Vagina (tissue), 2 donors: Measurements from ENCODE around the gene MLN. TPM values are rescaled to one million over a fixed set of nuclear protein-coding genes. Genes with fewer than 3 reads are reported as not detected.

Experiments used
- DNase-seq, 2 donors: peaks; one replicate each; pipeline ENCODE4 v3.0.0-alpha.2; 2017; ENCODE audit errors: extremely low spot score in 2 of 2
- H3K27ac ChIP-seq: fragments of 200-600 bp; sonication (generic); one replicate; pipeline ENCODE4 v1.5.1; 2019
- H3K27me3 ChIP-seq: fragments of 200-600 bp; sonication (generic); one replicate; pipeline ENCODE4 v1.5.1; 2019
- H3K36me3 ChIP-seq, 2 donors: fragments of 200-600 bp; sonication (generic); one replicate each; pipeline ENCODE4 v1.5.1; 2017 to 2019
- H3K4me1 ChIP-seq: fragments of 200-600 bp; sonication (generic); one replicate; pipeline ENCODE4 v1.5.1; 2019
- H3K4me3 ChIP-seq, 2 donors: fragments of 200-600 bp; sonication (generic); 1 replicate in 1 of 2; 2 replicates in 1 of 2; pipeline ENCODE4 v1.5.1; 2016 to 2019
- H3K9me3 ChIP-seq: fragments of 200-600 bp; sonication (generic); one replicate; pipeline ENCODE4 v1.5.1; 2019
- CTCF ChIP-seq, 3 experiments: fragments of 450-650 bp in 2 of 3; fragments of 200-600 bp in 1 of 3; sonication (generic) in 1 of 3; IDR thresholded peaks; one replicate each; pipeline ENCODE4 v1.5.1; 2017 to 2019; ENCODE audit warnings: antibody characterized with exemption in 3 of 3, mild to moderate bottlenecking in 2 of 3, moderate library complexity in 2 of 3
- POLR2A ChIP-seq, 2 donors: fragments of 450-650 bp; IDR thresholded peaks; one replicate each; pipeline ENCODE4 v1.6.1; 2017; ENCODE audit warnings: antibody characterized with exemption in 2 of 2, mild to moderate bottlenecking in 2 of 2, moderate library complexity in 2 of 2
- POLR2AphosphoS5 ChIP-seq, 2 donors: sonication (generic); formaldehyde crosslinking; IDR thresholded peaks; one replicate each; pipeline ENCODE4 v1.9.0; 2017; ENCODE audit warnings: antibody characterized with exemption in 2 of 2, mild to moderate bottlenecking in 2 of 2, low read depth in 1 of 2; ENCODE audit not compliant: insufficient read depth in 1 of 2
- intact Hi-C: fragments of 100-400 bp; cut with DNase I; formaldehyde crosslinking; loops from one replicate; pipeline ENCODE4 v1.15.1; 2023
- total RNA-seq: library from RNA; depleted of rRNA; stranded (reverse); fragments of >200 nt; gene quantifications from one replicate; pipeline ENCODE4 v1.2.3, GENCODE V29; 2016

The MLN gene
- total RNA-seq, 1 donor from 2014 or later: not detected

- Histone ChIP-seq H3K4me3 (no peak overlapping the region), H3K4me1 (no peaks in the 10 kb centered on the region), H3K27ac (no peak overlapping the region), H3K9me3 (no peaks in the 10 kb centered on the region), H3K27me3 (no peaks in the 10 kb centered on the region), H3K36me3 (no peaks in the 10 kb centered on the region)
- no peak for DNase-seq
- TF ChIP-seq CTCF (IDR thresholded peaks at IDR 0.05) (no peak), POLR2AphosphoS5 (IDR thresholded peaks at IDR 0.05; ENCODE audit: insufficient read depth in 1 of 2, low read depth in 1 of 2) (no peak), POLR2A (IDR thresholded peaks at IDR 0.05) (no peak)
- intact Hi-C loops: no loop called here
These were observed 45.8 kb upstream of the MLN start for GRCh38 chr6:33849500-33850075.

- DNase-seq: no peak
- Histone ChIP-seq H3K27me3 (no peaks in the 10 kb centered on the region), H3K36me3 (no peaks in the 10 kb centered on the region), H3K9me3 (no peaks in the 10 kb centered on the region), H3K27ac (no peak overlapping the region), H3K4me3 (no peak overlapping the region), H3K4me1 (no peaks in the 10 kb centered on the region)
- intact Hi-C loops: no loop called here
- TF ChIP-seq POLR2AphosphoS5 (IDR thresholded peaks at IDR 0.05; ENCODE audit: insufficient read depth in 1 of 2, low read depth in 1 of 2) (no peak), CTCF (IDR thresholded peaks at IDR 0.05) (no peak), POLR2A (IDR thresholded peaks at IDR 0.05) (no peak)
These were observed 44.7 kb upstream of the MLN start for GRCh38 chr6:33848484-33848883.

GRCh38 chr6:33847867-33848266, 44.1 kb upstream of the MLN start:
- no peak overlapping the region for H3K27ac ChIP-seq
- H3K9me3 ChIP-seq: no peaks in the 10 kb centered on the region
- intact Hi-C loops: no loop called here
- H3K27me3 ChIP-seq: no peaks in the 10 kb centered on the region
- no peak overlapping the region for H3K4me3 ChIP-seq
- no peak for DNase-seq
- no peaks in the 10 kb centered on the region for H3K36me3 ChIP-seq
- no peaks in the 10 kb centered on the region for H3K4me1 ChIP-seq
- TF ChIP-seq POLR2AphosphoS5 (IDR thresholded peaks at IDR 0.05; ENCODE audit: insufficient read depth in 1 of 2, low read depth in 1 of 2): no peak
- no peak for TF ChIP-seq POLR2A (IDR thresholded peaks at IDR 0.05)
- TF ChIP-seq CTCF (IDR thresholded peaks at IDR 0.05): no peak

DNA sequence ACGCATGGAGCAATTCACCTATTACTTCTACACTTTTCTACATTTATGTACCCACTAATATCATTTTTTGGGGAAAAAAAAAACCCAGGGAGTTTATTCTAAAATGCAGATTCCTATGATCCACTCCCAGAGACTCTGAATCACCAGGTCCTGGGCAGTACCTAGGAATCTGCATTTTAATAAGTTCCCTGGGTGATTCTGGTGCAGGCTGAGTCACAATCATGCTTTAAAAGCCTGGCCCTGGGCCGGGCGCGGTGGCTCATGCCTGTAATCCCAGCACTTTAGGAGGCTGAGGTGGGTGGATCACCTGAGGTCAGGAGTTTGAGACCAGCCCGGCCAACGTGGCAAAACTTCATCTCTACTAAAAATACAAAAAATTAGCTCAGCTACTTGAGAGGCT, 43.3 kb upstream of the MLN start:
- no peaks in the 10 kb centered on the region for H3K36me3 ChIP-seq
- no peak overlapping the region for H3K4me3 ChIP-seq
- TF ChIP-seq CTCF (IDR thresholded peaks at IDR 0.05) (no peak), POLR2AphosphoS5 (IDR thresholded peaks at IDR 0.05; ENCODE audit: insufficient read depth in 1 of 2, low read depth in 1 of 2) (no peak), POLR2A (IDR thresholded peaks at IDR 0.05) (no peak)
- H3K27me3 ChIP-seq: no peaks in the 10 kb centered on the region
- DNase-seq: no peak
- H3K9me3 ChIP-seq: no peaks in the 10 kb centered on the region
- intact Hi-C loops: no loop called here
- no peak overlapping the region for H3K27ac ChIP-seq
- no peaks in the 10 kb centered on the region for H3K4me1 ChIP-seq

DNA sequence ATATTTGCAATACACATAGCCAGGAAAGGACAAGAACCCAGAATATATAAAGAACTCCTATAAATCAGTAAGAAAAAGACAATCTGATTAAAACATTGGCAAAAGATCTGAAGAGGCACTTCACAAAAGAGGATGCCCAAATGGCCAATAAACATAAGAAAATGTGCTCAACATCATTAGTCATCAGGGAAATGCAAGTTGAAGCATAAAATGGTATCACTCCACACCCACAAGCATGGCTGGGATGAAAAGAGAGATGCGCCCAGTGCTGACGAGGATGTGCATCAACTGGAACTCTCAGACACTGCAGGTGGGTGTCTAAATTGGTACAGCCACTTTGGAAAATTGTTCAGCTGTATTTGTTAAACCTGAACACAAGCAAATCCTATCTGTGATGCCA, 42.4 kb upstream of the MLN start:
- TF ChIP-seq CTCF (IDR thresholded peaks at IDR 0.05) (no peak), POLR2AphosphoS5 (IDR thresholded peaks at IDR 0.05; ENCODE audit: insufficient read depth in 1 of 2, low read depth in 1 of 2) (no peak), POLR2A (IDR thresholded peaks at IDR 0.05) (no peak)
- Histone ChIP-seq H3K9me3 (no peaks in the 10 kb centered on the region), H3K36me3 (no peaks in the 10 kb centered on the region), H3K27ac (no peak overlapping the region), H3K4me1 (no peaks in the 10 kb centered on the region), H3K4me3 (no peak overlapping the region), H3K27me3 (no peaks in the 10 kb centered on the region)
- DNase-seq: no peak
- intact Hi-C loops: no loop called here
